HG02981 (cell line): ENCODE measurements around the gene PLXNA2.

Experiments used
- ATAC-seq: cut with Tn5 transposase; IDR thresholded peaks from one replicate; pipeline ENCODE4 v1.9.1; 2021; ENCODE audit warnings: mild to moderate bottlenecking, moderate library complexity; ENCODE audit not compliant: unreplicated experiment

PLXNA2 gene

DNA sequence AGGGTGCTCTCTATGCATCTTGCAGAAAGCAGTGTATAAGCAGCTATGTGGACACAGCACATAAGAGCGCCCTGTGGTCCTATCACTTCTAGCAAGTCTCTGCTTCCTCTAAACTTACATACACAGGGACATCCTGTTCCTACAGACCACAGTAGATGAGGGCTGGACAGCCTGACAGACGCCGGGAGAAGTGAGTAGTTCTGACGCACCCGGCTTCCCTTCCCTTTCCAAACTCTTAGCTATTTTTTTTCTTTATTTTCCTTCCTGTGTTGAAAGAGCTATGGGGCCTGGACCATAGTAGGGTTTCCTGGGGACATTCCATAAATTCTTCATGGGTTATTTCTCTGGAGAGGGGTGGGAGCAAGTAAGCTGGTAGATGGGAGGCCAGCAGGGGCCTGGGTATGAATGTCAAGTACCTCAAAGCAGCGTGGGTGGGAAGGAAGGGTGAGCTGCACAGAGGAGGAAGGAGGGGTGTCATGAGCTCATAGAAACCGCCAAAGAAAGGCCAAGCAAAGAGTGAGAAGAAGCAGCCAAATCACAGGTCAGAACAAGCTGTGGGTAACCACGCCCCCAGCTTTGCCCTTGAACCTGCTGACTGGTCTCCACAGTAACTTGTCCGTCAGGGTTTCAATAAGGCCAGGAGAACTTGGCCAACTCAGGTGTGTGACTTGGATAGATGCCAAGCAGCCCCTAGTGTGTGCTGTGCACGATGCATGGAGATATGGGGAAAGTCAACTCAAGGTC, 36.6 kb downstream of the PLXNA2 start:
- no peak for ATAC-seq

DNA sequence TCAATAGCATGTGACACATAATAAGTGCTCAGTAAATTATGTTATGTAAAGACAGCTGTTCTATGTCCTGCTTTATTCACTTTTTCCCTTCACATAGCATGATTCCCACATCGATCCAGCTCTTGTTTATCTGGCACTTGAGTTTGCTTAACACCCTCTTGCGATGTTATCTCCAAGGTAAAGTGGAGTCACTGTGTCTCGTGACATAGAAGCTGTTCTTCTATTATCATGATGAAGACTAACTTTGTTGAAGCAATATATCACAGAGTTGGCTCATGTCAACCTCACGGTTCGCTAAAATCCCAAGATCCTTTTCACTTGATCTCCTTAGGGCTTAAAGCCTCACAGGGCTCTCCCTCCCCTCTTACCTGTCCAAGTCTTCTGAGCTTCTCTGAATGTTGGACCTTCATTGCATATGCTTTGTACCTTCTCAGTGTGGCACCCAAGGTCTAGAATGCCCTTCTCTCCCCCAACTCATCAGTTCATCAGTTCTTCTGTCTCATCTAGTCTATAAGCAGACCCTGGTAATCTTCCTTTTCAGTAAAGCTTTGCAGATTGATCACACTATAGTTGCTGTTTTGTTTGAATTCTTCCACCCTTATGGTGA, 38.0 kb downstream of the PLXNA2 start:
- ATAC-seq, result no peak

DNA sequence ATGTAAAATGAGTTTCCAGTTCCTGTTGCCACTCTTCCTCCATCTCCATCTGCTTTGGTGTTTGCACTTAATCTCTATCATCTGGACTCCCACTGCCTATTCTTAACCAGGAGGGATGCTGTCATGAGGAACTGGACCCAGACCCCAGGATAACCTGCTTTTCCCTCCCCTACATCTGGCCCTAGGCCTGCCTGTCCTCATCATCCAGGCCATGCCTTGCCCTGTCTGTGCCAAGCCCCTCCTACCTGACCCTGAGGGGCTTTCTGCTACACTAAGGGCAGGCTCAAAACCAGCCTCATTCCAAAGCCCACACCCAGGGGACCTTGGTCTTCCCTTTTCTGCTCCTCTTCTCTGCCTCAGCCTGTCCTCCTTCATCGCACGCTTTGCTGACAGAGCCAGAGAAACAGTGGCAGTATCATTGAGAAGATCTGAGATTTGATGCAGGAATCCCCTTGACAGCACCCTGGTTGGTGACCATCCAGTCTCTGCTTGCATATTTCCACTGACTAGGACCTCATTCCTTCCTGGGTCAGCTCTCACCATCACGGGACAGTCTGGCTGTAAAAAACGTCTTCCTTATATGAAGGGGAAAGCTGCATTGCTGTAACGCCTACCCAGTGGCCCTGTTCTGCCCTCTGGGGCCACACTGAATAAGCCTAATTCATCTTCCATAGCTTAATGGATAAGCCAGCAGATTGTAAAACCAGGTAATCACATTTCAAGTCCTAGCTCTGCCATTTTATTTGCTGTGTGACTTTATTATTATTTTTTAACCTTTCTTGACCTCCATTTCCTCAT, 38.8 kb downstream of the PLXNA2 start:
- ATAC-seq, result no peak

DNA sequence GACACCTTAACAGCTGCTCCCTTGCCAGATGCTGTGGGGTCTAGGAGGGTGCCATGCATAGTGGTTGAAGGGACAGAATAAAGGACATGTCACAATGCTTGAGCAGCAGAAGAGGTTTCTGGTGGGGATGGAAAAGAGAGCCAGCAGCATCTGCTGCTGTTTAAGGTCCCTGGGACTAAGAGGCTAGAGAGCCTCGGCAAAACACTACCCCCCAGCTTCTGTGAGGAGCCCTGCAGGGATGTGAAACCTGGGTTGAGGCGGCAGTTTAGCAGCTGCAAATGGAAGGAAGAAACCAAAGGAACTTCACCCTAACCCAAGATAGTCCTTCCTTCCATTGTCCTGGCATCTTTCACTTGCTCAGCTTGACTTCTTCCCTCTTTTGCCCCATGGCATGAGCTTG, 39.4 kb downstream of the PLXNA2 start:
- no peak for ATAC-seq

DNA sequence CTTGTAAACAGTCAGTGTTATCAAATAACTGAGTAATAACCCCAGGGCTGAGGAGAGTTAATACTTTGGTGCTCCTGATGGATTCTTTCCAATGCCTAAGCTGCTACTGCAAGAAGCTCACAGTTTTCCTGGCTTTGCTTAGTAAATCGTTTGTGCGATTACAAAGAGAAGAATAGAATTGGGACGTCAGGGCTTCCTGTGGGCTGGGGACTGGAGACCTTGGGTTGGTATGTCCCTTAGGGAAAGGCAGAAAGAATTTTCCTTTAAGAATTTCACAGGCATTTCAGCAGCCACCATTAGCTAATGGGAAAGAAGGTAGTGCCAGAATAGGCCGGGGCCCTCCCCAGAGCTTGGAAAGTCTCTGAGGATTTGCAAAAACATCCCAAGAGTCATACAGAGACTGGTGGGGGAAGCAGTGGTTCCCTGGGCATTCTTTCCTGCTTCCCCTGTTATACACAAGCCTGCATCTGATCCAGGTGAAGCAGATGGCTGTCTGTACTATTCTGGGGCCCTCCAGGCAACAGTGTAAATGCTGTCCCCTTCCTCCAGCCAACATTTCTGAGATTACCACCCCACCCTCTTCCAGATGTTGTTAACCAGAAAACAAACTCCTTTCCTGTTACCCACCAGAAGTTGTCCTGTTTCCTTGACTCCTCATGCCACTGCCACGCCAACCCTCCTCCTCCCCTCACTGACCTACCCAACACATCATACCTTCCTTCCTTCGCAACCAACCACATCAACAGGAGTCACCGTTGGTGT, 40.2 kb downstream of the PLXNA2 start:
- no peak for ATAC-seq

DNA sequence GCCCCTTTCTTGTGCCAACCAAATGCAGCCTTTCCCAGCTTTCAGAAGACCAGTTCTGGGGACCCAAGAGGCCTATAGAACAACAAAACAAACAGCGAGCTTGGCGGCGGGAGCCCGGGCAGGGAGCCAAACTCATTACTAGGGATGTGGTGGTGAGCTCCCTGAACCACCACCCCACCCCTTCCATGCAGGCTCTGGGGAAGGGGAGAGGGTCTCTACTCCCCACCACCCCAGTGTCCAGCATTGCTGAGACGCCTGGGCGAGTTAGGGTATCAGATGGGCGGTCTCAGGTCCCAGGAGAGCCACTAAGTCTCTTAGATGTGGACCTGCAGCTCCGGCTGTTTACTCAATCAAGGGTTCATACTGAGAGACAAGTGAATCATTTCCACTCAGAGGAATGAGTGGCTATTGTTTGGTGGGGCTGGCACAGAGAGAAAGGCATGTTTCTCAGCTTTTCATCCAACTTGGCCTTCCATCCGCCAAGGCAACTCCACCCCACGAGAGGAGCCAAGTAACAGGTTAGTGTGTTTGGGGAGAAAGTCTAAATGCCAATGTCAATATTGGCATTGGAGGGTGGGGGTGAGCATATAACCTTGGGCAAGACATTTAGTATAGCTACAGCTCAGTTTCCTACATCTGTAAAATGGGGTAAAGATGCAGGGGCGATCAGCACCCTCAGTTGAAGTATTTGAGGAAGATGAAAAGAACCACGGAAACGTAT, 40.9 kb downstream of the PLXNA2 start:
- no peak for ATAC-seq

DNA sequence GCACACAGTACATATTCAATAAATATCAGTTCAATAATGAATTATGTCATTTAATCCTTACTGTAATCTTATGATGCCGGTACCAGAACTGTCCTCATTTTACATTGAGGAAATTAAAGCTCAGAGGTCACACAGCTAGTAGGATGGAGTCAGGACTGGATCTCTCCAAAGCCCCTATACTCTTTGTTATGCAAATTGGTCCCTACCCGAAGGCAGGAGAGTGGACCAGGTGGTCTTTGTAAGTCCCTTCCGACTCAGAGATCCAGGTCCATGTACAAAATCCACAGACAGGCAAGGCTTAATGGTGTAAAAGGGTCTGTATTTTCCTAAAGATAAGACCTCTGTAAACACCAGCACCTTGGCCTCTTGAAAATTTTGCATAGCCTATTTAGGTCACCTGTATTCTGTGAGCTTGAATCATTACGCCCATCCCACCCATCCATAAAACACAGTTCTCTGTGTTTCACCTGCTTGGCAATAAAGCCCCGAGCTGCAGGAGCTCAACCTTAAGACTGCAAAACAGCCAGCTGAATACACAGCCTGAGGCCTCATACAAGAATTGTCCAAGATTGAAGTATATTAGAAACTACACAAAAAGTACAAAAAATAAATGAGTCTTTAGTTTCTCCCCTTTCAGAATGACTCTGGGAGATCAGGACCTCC, 41.7 kb downstream of the PLXNA2 start:
- no peak for ATAC-seq

DNA sequence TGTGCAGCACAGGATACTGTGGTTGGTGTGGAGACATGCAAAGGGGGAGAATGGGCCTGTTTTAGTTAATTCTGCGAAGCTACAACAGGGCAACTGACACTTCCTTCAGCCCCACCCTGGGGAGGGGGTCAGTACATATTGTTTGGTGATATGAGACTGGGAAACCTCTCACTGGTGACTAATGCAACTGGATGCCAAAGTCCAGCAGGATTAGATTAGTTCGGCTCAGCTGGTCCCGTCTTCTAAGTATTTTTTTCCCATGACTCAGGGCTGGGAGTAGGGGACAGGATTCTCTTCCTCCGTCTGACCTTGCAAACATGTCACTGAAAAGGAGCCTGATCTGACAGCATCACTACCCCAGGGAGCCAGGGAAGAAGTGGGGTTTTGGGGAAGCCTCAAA, 43.0 kb downstream of the PLXNA2 start:
- ATAC-seq, result no peak

DNA sequence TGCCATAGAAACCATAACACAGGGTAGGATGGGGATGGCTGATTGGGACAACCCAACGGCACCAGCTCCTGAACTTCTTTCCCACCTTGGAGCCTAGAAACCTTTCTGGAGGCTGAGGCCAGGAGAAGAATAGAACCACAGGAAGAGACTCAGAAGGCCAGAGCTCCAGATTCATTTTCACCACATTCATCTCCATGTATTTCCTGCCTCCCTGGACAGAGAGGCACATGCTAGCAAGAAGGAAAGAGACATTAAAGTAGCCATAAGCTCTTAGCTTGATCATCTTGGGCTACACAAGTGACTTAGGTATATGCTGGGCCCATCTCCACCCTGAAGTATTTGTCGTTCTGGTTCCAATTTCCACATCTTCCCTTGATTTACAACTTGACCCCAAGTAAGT, 44.1 kb downstream of the PLXNA2 start:
- no peak for ATAC-seq

DNA sequence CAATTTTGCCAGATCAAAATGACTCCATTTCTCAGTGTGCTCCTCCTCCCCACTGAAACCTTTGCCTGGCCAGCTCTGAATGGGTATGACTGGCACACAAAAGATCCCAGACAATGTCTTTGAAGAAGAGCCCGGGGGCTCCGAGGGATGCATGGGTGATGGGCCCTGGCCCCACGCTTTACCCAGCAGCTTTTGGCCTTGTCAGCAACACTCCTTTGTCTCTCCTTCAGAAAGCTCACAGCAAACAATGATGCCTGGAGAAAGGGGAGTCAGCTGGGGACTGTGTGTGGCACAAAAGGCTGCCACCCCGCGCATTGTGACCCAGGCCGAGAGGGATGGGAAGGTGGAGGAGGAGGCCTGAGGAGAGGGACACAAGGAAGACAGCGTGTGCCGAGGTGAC, 45.9 kb downstream of the PLXNA2 start:
- ATAC-seq, result no peak

DNA sequence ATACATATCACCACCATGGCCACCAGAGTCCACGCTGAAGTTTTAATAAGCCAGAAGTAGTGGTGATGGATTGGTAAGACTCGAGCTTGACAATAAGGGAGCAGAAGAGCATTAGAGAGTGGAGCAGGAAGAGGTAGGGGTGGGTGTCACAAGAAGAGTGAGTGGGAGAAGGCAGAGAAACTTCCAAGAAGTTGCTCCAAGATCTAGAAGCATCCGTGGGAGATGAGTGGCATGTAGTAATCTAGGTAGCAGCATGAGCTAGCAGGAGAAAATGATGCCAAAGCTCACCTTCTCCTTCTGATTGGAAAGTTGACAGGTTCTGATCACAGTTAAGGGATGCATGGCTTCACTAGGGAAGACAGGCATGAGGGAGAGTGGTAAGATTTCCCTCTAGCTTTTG, 49.2 kb downstream of the PLXNA2 start:
- no peak for ATAC-seq

DNA sequence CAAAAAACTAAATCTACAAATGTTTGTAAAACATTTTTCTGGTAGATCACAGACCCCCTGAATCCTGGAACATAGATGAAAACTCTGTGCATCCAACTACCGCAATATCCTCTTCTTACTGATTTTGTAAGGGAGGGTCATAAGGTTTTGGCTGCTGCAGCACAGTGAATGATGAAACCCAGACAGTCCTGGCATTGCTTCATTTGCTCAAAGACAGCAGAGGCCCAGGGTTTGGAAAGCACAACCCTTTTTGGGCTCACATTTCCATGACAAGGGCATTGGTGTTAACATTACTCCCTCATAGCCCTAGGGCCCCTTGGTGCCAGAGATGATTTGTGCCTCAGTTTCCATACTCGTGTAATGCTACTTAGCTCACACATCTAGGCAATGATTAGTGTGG, 51.2 kb downstream of the PLXNA2 start:
- ATAC-seq, result no peak

DNA sequence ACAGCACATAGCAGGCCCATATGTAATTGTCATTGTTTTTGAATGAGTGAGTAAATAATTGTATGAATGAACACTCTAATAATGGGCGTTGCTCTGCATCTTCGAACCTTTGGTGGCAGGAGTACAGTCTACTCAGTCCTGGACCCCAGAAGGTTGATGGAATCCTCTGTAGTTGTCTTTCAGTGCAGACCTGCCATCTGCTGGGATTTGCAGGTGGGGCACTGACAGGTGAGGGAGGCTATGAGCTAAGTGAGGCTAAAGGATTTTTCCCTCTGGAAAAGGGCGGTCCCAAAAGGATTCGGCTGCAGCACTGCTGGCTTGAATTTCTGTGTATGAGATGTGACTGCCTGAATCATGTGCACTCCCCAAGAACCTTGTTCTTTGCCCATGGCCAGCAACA, 53.4 kb downstream of the PLXNA2 start:
- ATAC-seq, result no peak

DNA sequence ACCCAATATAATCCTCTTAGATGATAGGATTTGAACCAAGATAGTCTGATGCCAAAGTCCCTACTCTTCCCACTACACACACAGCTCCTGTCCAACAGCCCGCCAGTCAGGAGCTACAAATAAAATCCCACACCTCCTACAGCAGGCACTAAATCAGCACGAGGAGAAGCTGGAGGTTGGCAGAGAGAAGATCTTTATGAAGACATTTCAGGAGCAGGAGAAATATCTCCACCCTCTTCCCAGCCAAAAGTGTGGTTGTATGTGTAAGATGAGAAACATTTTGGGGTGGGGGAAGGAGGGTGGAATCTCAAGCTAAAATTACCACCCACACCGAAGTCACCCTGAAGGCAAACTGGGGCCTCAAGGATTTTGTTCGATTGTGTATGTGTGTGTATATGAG, 54.5 kb downstream of the PLXNA2 start:
- ATAC-seq, result no peak

DNA sequence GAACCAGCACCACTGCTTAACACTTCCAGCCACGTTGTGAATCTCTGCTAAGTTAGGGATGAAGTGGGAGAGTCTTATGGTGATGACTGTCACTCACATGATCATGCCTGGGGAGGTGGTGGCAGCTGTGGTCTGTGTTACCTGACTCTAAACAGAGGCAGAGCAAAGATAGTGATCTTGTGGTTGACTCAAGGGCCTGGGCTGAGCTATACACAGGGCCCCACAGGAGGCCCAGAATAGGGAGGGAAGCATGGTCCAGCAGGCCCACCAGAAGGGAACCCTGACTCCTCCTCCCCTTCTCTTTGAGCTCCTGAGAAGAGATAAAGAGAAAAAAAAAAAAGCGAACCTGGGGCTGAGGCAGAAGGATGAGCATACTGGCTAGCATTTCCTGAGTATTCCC, 55.0 kb downstream of the PLXNA2 start:
- no peak for ATAC-seq

DNA sequence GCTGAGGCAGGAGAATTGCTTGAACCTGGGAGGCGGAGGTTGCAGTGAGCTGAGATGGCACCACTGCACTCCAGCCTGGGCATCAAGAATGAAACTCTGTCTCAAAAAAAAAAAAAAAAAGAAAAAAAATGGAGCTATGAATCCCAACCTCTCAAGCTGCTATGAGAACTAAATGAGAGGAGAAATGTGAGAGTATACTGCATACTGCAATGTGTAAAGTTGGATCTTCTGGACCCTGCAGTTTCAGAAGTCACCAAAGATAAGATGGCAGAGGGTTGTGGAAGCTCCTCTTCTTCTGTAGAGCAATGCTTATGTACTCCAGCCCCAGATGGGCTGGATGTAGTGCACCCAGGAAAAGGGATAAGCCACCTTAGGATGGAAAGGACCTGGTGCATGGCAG, 55.6 kb downstream of the PLXNA2 start:
- ATAC-seq, result no peak

DNA sequence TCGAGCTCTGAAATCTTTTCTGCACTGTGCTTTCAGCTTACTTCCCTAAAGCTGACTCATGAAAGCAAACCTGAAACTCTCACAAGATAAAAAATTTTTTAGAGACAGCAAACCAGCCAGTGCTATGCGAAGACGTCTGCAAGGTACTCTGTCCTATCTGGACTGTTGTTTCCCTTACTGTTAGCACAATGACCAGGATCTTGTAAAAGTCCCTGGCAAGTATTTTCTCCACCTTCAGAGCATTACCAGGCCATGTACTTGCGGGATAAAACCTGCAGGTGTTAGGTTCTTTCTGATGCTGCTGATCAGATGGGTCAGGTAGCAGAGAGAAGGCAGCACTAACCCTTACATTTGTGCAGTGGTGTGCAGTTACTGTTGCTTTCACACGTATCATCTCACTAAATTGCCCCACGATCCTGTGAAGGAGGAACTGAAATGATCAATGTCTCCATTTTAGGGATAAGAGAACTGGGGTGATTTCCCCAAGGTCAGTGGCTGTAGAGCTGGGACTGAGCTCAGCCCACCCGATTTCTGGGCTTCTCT, 56.6 kb downstream of the PLXNA2 start:
- ATAC-seq, result no peak

DNA sequence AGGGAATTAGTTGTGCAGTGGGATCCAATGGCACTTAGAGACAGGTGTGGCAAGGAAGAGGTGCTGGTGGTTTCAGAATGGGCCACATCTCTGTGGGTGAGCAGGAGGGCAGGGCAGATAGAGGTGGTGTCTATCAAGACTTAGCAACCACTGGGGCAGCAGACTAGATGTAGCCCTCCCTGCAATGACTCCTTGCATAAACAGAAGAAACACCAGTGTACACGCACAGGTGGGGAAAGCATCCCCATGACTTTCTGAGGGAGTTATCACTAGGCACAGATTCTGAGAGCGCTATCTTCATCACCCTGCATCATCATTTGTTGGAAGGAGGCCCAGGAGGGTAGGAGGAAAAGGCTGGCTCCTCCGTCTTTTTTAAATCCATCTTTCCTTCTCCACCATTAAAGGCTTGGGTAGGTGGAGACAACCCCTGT, 58.4 kb downstream of the PLXNA2 start:
- no peak for ATAC-seq

DNA sequence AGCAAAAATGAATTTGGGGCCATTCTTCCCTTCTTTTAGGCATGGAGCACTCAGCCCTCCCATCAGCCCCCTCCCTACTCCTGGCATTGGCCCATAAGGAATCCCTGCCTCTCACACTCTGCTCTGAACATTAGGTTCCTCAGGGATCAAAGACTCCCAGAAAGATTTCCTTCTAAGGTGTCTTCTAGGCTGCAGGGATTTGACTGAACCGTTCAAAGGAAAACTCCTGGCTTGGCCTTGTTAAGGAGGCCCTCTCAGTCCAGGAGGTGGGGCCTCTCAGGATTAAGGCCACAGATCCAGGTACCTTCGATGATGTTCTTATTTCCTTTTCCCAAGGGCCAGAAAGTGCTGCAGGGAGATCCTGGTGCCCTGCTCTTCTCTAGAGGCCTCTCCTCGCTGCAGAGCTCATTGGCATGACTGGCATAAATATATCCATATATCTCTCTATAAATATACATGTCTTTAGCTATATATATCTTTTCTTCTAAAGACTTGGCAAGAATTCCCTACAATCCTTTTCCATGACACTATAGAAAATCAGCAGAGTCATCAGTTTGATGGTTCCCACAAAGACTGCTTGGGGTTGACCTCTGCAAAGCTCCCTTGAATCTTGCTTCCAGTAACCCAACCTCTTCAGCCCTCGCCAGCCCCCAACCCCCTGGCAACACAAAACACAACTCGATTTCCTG, 59.1 kb downstream of the PLXNA2 start:
- no peak for ATAC-seq
